Measurements from ENCODE around the gene GAS2.

GRCh38 chr11:22723274-22723673 is 56.9 kb downstream of the GAS2 start:
- TF ChIP-seq CTCF (IDR thresholded peaks at IDR 0.05) (no peak), POLR2A (IDR thresholded peaks at IDR 0.05) (no peak), POLR2AphosphoS5 (IDR thresholded peaks at IDR 0.05) (no peak)
